H1 (cell line): ENCODE data around the gene ZNF277.

ENCODE experiments used
- ATF3 ChIP-seq: IDR thresholded peaks from 2 replicates; pipeline ENCODE4 v1.6.1; 2011; ENCODE audit warnings: low read depth, mild to moderate bottlenecking, low read length; ENCODE audit not compliant: insufficient read depth
- CTCF ChIP-seq, 3 experiments: IDR thresholded peaks; 1 replicate in 2 of 3; 2 replicates in 1 of 3; pipeline versions ENCODE4 v1.5.1 to v1.6.1; 2011; ENCODE audit warnings: low read length in 3 of 3, mild to moderate bottlenecking in 3 of 3, inconsistent platforms in 2 of 3, low read depth in 1 of 3, moderate library complexity in 1 of 3; ENCODE audit not compliant: insufficient read depth in 1 of 3; ENCODE audit errors: control extremely low read depth in 1 of 3
- EZH2 ChIP-seq: fragments of 200-600 bp; sonication (generic); IDR thresholded peaks from 2 replicates; pipeline ENCODE4 v1.7.1; 2012; ENCODE audit warnings: low read depth, mild to moderate bottlenecking, moderate library complexity, low read length, inconsistent platforms; ENCODE audit not compliant: severe bottlenecking
- JUN ChIP-seq: IDR thresholded peaks from 2 replicates; pipeline ENCODE4 v1.6.1; 2011; ENCODE audit warnings: low read depth, mild to moderate bottlenecking, improper control_type of control experiment, low read length
- RAD21 ChIP-seq, 2 experiments: IDR thresholded peaks in 1 of 2; conservative IDR thresholded peaks in 1 of 2; 2 replicates each; pipeline ENCODE4 v1.6.1; 2011; ENCODE audit warnings: low read depth in 2 of 2, low read length in 2 of 2, improper control_type of control experiment in 1 of 2, inconsistent platforms in 1 of 2, mild to moderate bottlenecking in 1 of 2, moderate library complexity in 1 of 2
- SRF ChIP-seq: IDR thresholded peaks from 2 replicates; pipeline ENCODE4 v1.6.1; 2011; ENCODE audit warnings: mild to moderate bottlenecking, low read depth, low read length, moderate library complexity

GRCh38 chr7:112346381-112347060, 140.0 kb downstream of the ZNF277 start:
- TF ChIP-seq ATF3 (no peak), JUN (no peak), EZH2 (no peak), RAD21 (IDR thresholded peaks at IDR 0.05 in 1 of 2, conservative IDR thresholded peaks at IDR 0.05 in 1 of 2; ENCODE audit: low read depth in 2 of 2, low read length in 2 of 2) (no peak), CTCF (IDR thresholded peaks at IDR 0.05; ENCODE audit: control extremely low read depth in 1 of 3, insufficient read depth in 1 of 3, low read depth in 1 of 3, low read length in 3 of 3) (no peak), SRF (no peak)
